IMR-90 (cell line): Measurements from ENCODE around the gene B4GALT5. TPM values are rescaled to one million over a fixed set of nuclear protein-coding genes. Genes with fewer than 3 reads are reported as not detected.

Source experiments
- ATAC-seq: fragments of 200-7000 bp; cut with Tn5 transposase; 2 replicates; pipeline ENCODE4 v1.9.1; 2020; ENCODE audit warnings: low read depth, mild to moderate bottlenecking, moderate library complexity
- BruUV-seq: library from RNA; stranded (reverse); fragments of 400-500 nt; replicated peaks from 2 replicates; lab custom pipeline; 2021; lab: Mats Ljungman, UMichigan
- CTCF ChIA-PET: fragments of 300-600 bp; formaldehyde crosslinking; extraction: SDS; loops from one replicate; lab custom pipeline; 2021; ENCODE audit warnings: antibody characterized with exemption; lab: Yijun Ruan, JAX
- POLR2A ChIA-PET: fragments of 300-600 bp; sonication (Branson Sonifier 250); formaldehyde crosslinking; loops from one replicate; lab custom pipeline; 2022; ENCODE audit warnings: antibody characterized with exemption; ENCODE audit not compliant: unreplicated experiment; lab: Charles Lee
- DNase-seq: peaks from one replicate; pipeline ENCODE4 v3.0.0; 2013
- H2AFZ ChIP-seq: replicated peaks from 2 replicates; pipeline ENCODE3; 2013; ENCODE audit warnings: low read length, mild to moderate bottlenecking; ENCODE audit not compliant: poor library complexity
- H2AK5ac ChIP-seq: 2 replicates; pipeline ENCODE4 v1.6.1; 2013; ENCODE audit warnings: low read depth, low read length, inconsistent platforms
- H2AK9ac ChIP-seq: replicated peaks from 2 replicates; pipeline ENCODE3; 2013; ENCODE audit warnings: mild to moderate bottlenecking, low read depth, low read length, moderate library complexity; ENCODE audit not compliant: poor library complexity
- H2BK120ac ChIP-seq: 2 replicates; pipeline ENCODE4 v1.6.1; 2013; ENCODE audit warnings: low read depth, low read length, inconsistent platforms
- H2BK15ac ChIP-seq: 3 replicates; pipeline ENCODE4 v1.6.1; 2013; ENCODE audit warnings: low read depth, low read length, inconsistent platforms
- H2BK20ac ChIP-seq: 2 replicates; pipeline ENCODE4 v1.6.1; 2013; ENCODE audit warnings: low read depth, mild to moderate bottlenecking, inconsistent platforms, low read length, moderate library complexity
- H2BK5ac ChIP-seq: 2 replicates; pipeline ENCODE4 v1.6.1; 2013; ENCODE audit warnings: mild to moderate bottlenecking, low read depth, low read length, inconsistent platforms; ENCODE audit not compliant: poor library complexity, severe bottlenecking
- H3K14ac ChIP-seq: replicated peaks from 2 replicates; pipeline ENCODE4 v1.6.1; 2013; ENCODE audit warnings: low read depth, low read length, inconsistent platforms
- H3K18ac ChIP-seq: 2 replicates; pipeline ENCODE4 v1.6.1; 2013; ENCODE audit warnings: low read depth, low read length, control low read depth
- H3K23ac ChIP-seq: 2 replicates; pipeline ENCODE4 v1.6.1; 2013; ENCODE audit warnings: low read depth, low read length, inconsistent platforms
- H3K27ac ChIP-seq: 2 replicates; pipeline ENCODE4 v1.5.1; 2013; ENCODE audit warnings: mild to moderate bottlenecking, control low read depth, low read length; ENCODE audit not compliant: insufficient read depth
- H3K27me3 ChIP-seq: 2 replicates; pipeline ENCODE4 v1.6.1; 2013; ENCODE audit warnings: low read length; ENCODE audit not compliant: control insufficient read depth, insufficient read depth
- H3K36me3 ChIP-seq: 2 replicates; pipeline ENCODE4 v1.6.1; 2013; ENCODE audit warnings: low read length, mixed read lengths; ENCODE audit not compliant: control insufficient read depth, insufficient read depth
- H3K4ac ChIP-seq: 2 replicates; pipeline ENCODE4 v1.6.1; 2013; ENCODE audit warnings: low read depth, low read length, inconsistent platforms
- H3K4me1 ChIP-seq: 2 replicates; pipeline ENCODE4 v1.6.1; 2013; ENCODE audit warnings: low read length, mixed read lengths; ENCODE audit not compliant: control insufficient read depth, insufficient read depth
- H3K4me2 ChIP-seq: 2 replicates; pipeline ENCODE4 v1.6.1; 2013; ENCODE audit warnings: low read depth, mild to moderate bottlenecking, control low read depth, low read length, moderate library complexity
- H3K4me3 ChIP-seq: 2 replicates; pipeline ENCODE4 v1.5.1; 2013; ENCODE audit warnings: low read depth, mild to moderate bottlenecking, control low read depth, low read length, moderate library complexity; ENCODE audit not compliant: insufficient read depth
- H3K56ac ChIP-seq: 2 replicates; pipeline ENCODE4 v1.6.1; 2013; ENCODE audit warnings: low read length, inconsistent platforms; ENCODE audit not compliant: insufficient read depth; ENCODE audit errors: extremely low read depth
- H3K79me1 ChIP-seq, 2 experiments: 2 replicates each; pipeline ENCODE4 v1.6.1; 2013; ENCODE audit warnings: low read length in 2 of 2, inconsistent platforms in 1 of 2, low read depth in 1 of 2
- H3K9ac ChIP-seq: 2 replicates; pipeline ENCODE4 v1.6.1; 2013; ENCODE audit warnings: low read depth, low read length, control low read depth
- H3K9me1 ChIP-seq: 2 replicates; pipeline ENCODE4 v1.6.1; 2013; ENCODE audit warnings: low read length, inconsistent platforms; ENCODE audit not compliant: insufficient read depth
- H3K9me3 ChIP-seq: 2 replicates; pipeline ENCODE4 v1.6.1; 2013; ENCODE audit warnings: low read length; ENCODE audit not compliant: control insufficient read depth, insufficient read depth
- H4K20me1 ChIP-seq: 2 replicates; pipeline ENCODE4 v1.6.1; 2013; ENCODE audit warnings: low read length, inconsistent platforms; ENCODE audit not compliant: insufficient read depth
- H4K5ac ChIP-seq: 2 replicates; pipeline ENCODE4 v1.6.1; 2013; ENCODE audit warnings: mild to moderate bottlenecking, low read depth, low read length, control low read depth
- H4K8ac ChIP-seq, 2 experiments: 2 replicates each; pipeline ENCODE4 v1.6.1; 2013; ENCODE audit warnings: low read depth in 2 of 2, low read length in 2 of 2, control low read depth in 1 of 2, inconsistent platforms in 1 of 2
- H4K91ac ChIP-seq: 2 replicates; pipeline ENCODE4 v1.6.1; 2013; ENCODE audit warnings: low read depth, low read length, inconsistent platforms; ENCODE audit not compliant: insufficient read depth
- FOS ChIP-seq: fragments of 150-350 bp; IDR thresholded peaks from 2 replicates; pipeline ENCODE4 v1.6.1; 2016; ENCODE audit warnings: low read depth, low read length
- MAZ ChIP-seq: IDR thresholded peaks from 2 replicates; pipeline ENCODE4 v1.6.1; 2012; ENCODE audit warnings: low read depth, mild to moderate bottlenecking, low read length, improper control_type of control experiment, moderate library complexity, borderline replicate concordance
- MXI1 ChIP-seq: IDR thresholded peaks from 2 replicates; pipeline ENCODE4 v1.6.1; 2012; ENCODE audit warnings: low read depth, mild to moderate bottlenecking, low read length, moderate library complexity, borderline replicate concordance
- NFE2L2 ChIP-seq: fragments of 150-350 bp; IDR thresholded peaks from 2 replicates; pipeline ENCODE4 v1.6.1; 2016; ENCODE audit warnings: low read depth, mild to moderate bottlenecking, low read length
- POLR2A ChIP-seq: IDR thresholded peaks from 2 replicates; pipeline ENCODE4 v1.6.1; 2012; ENCODE audit warnings: mild to moderate bottlenecking, low read depth, low read length
- RCOR1 ChIP-seq: IDR thresholded peaks from 2 replicates; pipeline ENCODE4 v1.6.1; 2012; ENCODE audit warnings: mild to moderate bottlenecking, low read length, improper control_type of control experiment; ENCODE audit not compliant: insufficient replicate concordance
- WGBS, 2 experiments: methylation state at CpG; one replicate each; pipeline versions ENCODE4 v1.1.5 to v1.1.7; 2013; ENCODE audit warnings: missing lambda C conversion rate in 2 of 2; ENCODE audit not compliant: insufficient read length in 1 of 2; ENCODE audit errors: extremely low coverage in 2 of 2; 5-methylcytosine and 5-hydroxymethylcytosine counted together
- dilution Hi-C: fragments of 300-500 bp; cut with HindIII; formaldehyde crosslinking; loops from one replicate; pipeline ENCODE4 v1.14.3; 2018; ENCODE audit warnings: low sequenced_read_pairs; ENCODE audit not compliant: unreplicated experiment
- in situ Hi-C: fragments of 300-500 bp; cut with MboI; formaldehyde crosslinking; loops from 3 replicates; pipeline ENCODE4 v1.14.3; 2019; ENCODE audit warnings: low sequenced_read_pairs, inconsistent platforms, mixed read lengths
- intact Hi-C: fragments of 100-400 bp; cut with micrococcal nuclease; formaldehyde crosslinking; loops from 2 replicates; pipeline ENCODE4 v1.10.0; 2022
- polyA plus RNA-seq, 3 experiments: library from polyadenylated mRNA; depleted of rRNA; stranded (reverse); fragments of >200 nt; gene quantifications; 2 replicates each; pipeline ENCODE4 v1.2.3, GENCODE V29; 2012; ENCODE audit warnings: low replicate concordance in 1 of 3
- total RNA-seq: library from RNA; depleted of rRNA; stranded (reverse); fragments of >200 nt; gene quantifications from 2 replicates; pipeline ENCODE4 v1.2.3, GENCODE V29; 2012
- TF ChIP-seq, protein P1 (sequence below): fragments of 150-350 bp; IDR thresholded peaks from 2 replicates; pipeline ENCODE4 v1.6.1; 2017; ENCODE audit warnings: mild to moderate bottlenecking, antibody characterized with exemption, low read length, low read depth

B4GALT5 gene
- total and polyA plus RNA-seq, 2 of the 4 experiments (the other 2 are of a cell fraction) = 11.3 to 20.4 TPM

GRCh38 chr20:49656304-49656703 is 57.4 kb downstream of the B4GALT5 start:
- Histone ChIP-seq H3K36me3 (peaks cover 31% of the 10 kb centered on the region), H3K56ac (no peak overlapping the region), H3K9me1 (peaks cover 4% of the 10 kb centered on the region), H3K9ac (no peak overlapping the region), H3K79me1 (peaks cover 54 to 75% of the 10 kb centered on the region in 2 experiments), H2AK9ac (no peak overlapping the region), H3K18ac (no peak overlapping the region), H4K8ac (no peak overlapping the region), H3K27ac (no peak overlapping the region), H2AFZ (no peak overlapping the region), H4K20me1 (peaks cover 52% of the 10 kb centered on the region), H2BK15ac (no peak overlapping the region), H3K4me1 (peaks cover 12% of the 10 kb centered on the region), H2BK20ac (no peak overlapping the region), H2AK5ac (no peak overlapping the region), H3K4ac (no peak overlapping the region), H2BK5ac (no peak overlapping the region), H3K4me3 (no peak overlapping the region), H3K14ac (no peak overlapping the region), H2BK120ac (no peak overlapping the region), H4K91ac (no peak overlapping the region), H3K23ac (no peak overlapping the region), H4K5ac (no peak overlapping the region), H3K4me2 (no peak overlapping the region), H3K27me3 (no peaks in the 10 kb centered on the region), H3K9me3 (peaks cover 7% of the 10 kb centered on the region)
- in situ Hi-C loops = no loop called here
- no peak for TF ChIP-seq NFE2L2
- TF ChIP-seq MAZ = no peak
- TF ChIP-seq RCOR1 = no peak
- TF ChIP-seq POLR2A = no peak
- TF ChIP-seq, protein P1, sequence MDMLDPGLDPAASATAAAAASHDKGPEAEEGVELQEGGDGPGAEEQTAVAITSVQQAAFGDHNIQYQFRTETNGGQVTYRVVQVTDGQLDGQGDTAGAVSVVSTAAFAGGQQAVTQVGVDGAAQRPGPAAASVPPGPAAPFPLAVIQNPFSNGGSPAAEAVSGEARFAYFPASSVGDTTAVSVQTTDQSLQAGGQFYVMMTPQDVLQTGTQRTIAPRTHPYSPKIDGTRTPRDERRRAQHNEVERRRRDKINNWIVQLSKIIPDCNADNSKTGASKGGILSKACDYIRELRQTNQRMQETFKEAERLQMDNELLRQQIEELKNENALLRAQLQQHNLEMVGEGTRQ = no peak
- TF ChIP-seq FOS = 0 out of 2 replicates have a peak, but pooled peaks have one; percentile 12
- no peak for TF ChIP-seq MXI1
- BruUV-seq = no TSS peak
- ChIA-PET CTCF (interaction anchor here (1.3 kb wide), 1 partner anchor 8 kb away, joined by 3 read pairs; no protein-coding TSS in a partner anchor), POLR2A (no interaction called here)
- WGBS, 2 experiments = no CpG with 5 or more reads among the region's 7 CpGs
- DNase-seq = peak; percentile 65
- peak; percentile 61 for ATAC-seq
- dilution Hi-C loops = no loop called here
- intact Hi-C loops = no loop called here
